Renal cortical epithelial cell (primary cell): ENCODE measurements around the gene DBNDD1. TPM values are rescaled to one million over a fixed set of nuclear protein-coding genes. Genes with fewer than 3 reads are reported as not detected.

ENCODE experiments used
- DNase-seq: peaks from one replicate; pipeline ENCODE4 v3.0.0-alpha.2; 2011; ENCODE audit warnings: low read depth
- total RNA-seq: library from RNA; depleted of rRNA; stranded (reverse); fragments of >200 nt; gene quantifications from 2 replicates; pipeline ENCODE4 v1.2.3, GENCODE V29; 2014

DBNDD1 gene
- total RNA-seq, 1 donor from 2014 or later: 24.2 TPM

GRCh38 chr16:90035902-90036301 lies 16.6 kb upstream of the DBNDD1 start:
- DNase-seq: no peak

DNA sequence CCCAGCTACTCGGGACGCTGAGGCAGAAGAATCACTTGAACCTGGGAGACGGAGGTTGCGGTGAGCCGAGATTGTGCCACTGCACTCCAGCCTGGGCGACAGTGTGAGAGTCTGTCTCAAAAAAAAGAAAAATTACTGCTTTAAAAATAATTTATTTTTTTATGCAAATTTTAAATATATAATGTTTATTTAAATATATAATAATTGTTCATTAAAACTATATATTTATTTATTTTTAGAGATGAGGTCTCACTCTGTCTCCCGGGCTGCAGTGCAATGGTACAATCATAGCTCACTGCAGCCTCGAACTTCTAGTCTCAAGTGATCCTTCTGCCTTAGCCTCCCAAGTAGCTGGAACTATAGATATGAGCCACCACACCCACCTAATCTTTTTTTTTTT lies 15.2 kb upstream of the DBNDD1 start:
- DNase-seq: no peak

GRCh38 chr16:90033387-90033786 lies 14.1 kb upstream of the DBNDD1 start:
- no peak for DNase-seq

DNA sequence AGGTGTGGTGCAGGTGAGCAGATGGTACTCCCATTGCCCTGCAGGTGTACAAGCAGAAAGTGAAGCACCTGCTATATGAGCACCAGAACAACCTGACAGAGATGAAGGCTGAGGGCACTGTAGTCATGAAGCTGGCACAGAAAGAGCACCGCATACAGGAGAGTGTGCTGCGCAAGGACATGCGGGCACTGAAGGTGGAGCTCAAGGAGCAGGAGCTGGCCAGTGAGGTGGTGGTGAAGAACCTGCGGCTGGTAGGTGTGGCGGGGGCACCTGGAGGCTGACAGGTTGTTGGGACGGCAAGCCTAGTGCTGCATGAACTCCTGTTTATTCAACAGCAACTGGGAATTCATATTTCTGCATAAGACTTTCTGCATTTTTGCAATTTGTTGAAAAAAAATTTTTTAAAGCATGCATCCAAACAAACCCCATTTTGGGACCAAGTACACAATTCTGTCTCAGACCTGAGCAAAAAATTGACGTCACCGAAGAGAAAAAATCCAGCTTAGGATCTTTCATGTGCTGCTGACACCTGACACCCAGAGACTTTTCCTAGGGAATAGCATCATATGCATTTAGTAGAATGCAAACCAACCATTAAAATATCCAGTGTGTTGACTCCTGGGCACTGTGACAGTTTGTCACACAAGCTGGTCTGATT lies 13.5 kb upstream of the DBNDD1 start:
- no peak for DNase-seq

DNA sequence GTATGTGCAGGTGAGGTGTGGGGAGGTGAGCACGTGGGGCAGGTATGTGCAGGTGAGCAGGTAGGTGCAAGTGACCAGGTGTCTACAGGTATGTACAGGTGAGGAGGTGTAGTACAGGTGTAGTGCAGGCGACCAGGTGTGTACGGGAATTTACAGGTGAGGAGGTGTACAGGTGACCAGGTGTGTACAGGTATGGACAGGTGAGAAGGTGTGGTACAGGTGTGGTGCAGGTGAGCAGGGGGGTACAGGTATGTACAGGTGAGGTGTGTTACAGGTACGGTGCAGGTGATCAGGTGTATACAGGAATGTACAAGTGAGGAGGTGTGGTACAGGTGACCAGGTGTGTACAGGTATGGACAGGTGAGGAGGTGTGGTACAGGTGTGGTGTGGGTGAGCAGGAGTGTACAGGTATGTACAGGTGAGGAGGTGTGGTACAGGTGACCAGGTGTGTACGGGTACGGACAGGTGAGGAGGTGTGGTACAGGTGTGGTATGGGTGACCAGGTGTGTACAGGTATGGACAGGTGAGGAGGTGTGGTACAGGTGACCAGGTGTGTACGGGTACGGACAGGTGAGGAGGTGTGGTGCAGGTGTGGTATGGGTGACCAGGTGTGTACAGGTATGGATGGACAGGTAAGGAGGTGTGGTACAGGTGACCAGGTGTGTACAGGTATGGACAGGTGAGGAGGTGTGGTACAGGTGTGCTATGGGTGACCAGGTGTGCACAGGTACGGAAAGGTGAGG lies 12.8 kb upstream of the DBNDD1 start:
- no peak for DNase-seq

DNA sequence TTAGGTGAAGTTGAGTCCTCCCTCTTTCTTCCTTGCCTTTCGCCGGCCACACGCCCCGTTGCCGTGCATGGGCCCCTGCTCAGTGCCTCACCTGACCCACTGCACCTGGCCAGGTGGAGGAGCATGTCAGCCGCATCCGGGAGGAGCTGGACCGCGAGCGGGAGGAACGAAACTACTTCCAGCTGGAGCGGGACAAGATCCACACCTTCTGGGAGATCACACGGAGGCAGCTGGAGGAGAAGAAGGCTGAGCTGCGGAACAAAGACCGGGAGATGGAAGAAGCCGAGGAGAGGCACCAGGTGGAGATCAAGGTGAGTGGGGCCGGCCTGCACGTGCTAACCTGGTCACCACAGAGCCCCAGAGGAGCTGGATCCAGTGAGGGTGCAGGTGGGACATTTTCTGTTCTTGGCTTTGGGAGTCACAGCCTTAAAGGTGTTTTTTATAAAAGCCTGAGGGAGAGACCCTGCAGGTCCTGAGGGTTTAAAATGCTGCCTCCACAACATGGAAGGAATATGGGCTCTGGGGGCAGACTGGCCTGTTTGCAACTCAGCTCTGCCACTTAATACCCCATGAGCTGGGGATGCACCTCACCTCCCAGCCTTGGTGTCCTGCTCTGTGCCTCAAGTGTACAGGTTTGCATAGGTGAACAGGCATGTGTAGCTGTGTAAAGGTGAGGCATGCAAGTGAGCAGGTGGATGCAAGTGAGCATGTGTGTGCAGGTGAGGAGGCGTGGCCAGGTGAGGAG lies 12.1 kb upstream of the DBNDD1 start:
- DNase-seq: no peak

DNA sequence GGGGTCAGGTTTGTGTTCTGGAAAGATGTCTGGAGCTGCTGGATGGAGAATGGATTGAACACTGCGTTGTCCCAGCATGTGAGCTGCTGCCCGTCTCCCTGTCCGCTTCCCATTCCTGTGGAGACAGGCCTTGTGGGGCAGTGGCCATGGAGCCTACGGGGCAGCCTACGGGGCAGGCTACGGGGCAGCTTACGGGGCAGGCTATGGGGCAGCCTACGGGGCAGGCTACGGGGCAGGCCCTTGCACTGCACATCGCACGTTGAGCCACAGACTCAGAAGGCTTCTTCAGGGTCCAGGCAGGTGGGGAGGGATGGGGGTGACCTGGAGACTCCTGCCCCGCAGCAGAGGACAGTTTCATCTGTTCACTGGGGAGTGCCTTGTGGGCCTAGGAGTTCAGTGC lies 9.7 kb upstream of the DBNDD1 start:
- DNase-seq: no peak

DNA sequence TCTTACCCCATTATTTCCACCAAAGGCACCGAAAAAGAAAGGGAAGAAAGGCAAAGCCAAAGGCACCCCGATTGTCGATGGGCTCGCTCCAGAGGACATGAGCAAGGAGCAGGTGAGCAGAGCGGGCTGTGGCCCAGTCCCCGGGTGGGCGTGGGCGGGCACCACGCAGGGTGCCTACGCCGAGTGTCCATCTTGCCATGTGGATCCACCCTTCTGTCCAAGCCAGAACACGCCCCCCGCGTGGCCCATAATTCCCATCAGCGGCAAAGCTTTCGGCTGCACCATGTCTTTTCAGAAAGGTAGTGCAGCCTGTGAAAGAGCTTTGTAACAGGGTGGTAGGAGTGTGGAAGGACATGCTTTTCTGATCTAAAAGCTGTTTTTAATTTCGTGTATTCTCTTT lies 8.4 kb upstream of the DBNDD1 start:
- DNase-seq: no peak

DNA sequence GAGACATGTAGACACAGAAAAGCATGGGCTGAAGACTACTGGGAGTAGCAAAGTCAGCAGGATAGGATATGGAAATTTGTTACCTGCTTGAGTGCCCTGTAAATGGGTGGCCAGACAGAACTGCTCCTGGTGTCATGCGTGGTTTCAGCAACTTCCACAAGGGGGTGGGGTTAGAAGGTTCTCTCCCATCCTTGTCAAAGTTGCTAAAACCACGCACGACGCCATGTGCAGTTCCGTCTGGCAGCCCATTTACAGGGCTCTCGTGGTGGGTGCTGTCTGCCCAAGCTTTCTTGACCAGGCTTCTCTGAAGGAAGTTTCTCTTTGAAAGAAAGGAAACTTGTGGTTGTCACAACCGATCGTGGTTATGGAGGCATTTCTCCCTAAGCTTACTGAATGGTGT lies 6.9 kb upstream of the DBNDD1 start:
- no peak for DNase-seq

DNA sequence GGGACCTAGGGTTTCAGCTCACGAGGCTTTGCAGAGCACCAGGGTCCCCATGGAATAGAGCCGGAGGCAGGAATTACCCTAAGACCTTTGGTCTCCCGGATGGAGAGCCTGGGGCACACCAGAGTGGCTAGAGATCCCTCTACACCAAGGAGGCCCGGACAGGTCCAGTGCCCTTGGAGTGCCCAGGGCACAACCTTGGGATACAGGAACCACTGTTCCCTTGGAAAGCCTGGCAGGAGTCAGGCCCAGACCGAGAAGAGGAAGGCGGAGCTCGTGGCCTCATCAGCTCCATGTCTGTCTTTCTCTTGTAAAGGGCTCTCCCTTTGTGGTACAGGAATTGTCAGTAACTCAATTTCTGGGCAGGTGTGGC lies 3.8 kb upstream of the DBNDD1 start:
- DNase-seq: no peak

- DNase-seq: peak; percentile 69
Observed at GRCh38 chr16:90022209-90023077, 3.2 kb upstream of the DBNDD1 start.

- peak; percentile 31 for DNase-seq
Observed at GRCh38 chr16:90020838-90021382, 1.7 kb upstream of the DBNDD1 start.

- DNase-seq: no peak
Observed at GRCh38 chr16:90020260-90020837, 1.1 kb upstream of the DBNDD1 start.

DNA sequence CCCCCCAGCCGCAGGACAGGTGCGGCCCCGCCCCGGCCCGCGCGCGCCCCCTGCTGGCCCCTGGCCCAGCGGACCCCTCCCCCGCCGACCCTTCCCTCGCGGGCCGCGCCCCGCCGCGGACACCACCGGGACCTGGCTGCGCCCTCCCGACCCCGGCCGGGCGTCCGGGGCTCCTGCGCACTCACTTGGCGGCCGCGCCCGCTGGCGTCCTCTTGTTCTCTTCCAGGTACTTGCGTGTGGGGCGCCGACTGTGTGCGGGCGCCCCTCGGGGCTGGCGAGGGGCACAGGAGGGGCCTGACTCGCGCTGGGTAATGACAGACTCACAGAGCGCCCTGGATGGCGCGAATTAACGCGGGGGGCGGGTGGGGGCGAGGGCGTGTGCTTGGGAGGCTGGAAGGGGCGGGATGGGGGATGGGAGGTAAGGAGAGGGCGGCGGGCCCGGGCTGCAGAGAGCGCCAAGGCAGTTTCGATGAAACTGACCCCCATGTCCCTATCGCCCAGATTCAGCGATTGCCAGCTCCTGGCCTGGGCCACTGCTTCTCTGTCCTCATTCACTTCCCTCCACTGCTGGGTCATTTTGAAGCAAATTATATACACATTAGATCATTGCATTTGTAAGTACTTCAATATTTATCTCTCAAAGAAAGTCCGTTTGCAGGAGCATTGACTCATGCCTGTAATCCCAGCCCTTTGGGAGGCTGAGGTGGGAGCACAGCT lies 445 bp upstream of the DBNDD1 start:
- peak; percentile 40 for DNase-seq

- no peak for DNase-seq
Observed at GRCh38 chr16:90018297-90018651, 982 bp downstream of the DBNDD1 start.

DNA sequence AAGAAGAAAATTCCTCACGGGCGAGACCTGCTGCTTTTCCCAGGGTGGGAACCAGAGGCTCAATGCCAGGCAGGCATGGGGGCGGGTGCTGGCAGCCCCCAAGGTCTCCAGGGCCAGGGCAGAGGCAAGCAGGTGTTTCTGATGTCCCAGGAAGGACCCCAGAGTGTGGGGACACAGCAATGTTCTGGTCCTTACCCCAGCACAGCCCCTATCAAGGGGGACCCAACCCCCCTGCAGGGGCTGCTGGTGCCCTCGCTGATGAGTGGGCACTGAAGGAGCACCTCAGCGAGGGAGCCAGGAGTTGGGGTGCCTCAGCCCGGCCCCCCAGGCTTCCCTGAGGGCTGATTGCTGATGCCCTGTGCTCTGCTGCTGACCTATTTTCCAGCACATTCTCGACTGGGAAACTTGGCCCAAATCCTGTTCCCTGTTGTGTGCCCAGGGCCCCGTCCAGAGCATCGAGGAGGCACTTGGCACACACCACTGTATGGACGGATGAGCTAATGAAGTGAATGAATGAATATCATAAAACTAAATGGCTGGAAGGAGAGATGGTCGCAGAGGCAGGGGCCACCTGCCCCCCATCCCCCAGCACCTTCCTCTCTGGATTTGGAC lies 2.8 kb downstream of the DBNDD1 start:
- DNase-seq: no peak

DNA sequence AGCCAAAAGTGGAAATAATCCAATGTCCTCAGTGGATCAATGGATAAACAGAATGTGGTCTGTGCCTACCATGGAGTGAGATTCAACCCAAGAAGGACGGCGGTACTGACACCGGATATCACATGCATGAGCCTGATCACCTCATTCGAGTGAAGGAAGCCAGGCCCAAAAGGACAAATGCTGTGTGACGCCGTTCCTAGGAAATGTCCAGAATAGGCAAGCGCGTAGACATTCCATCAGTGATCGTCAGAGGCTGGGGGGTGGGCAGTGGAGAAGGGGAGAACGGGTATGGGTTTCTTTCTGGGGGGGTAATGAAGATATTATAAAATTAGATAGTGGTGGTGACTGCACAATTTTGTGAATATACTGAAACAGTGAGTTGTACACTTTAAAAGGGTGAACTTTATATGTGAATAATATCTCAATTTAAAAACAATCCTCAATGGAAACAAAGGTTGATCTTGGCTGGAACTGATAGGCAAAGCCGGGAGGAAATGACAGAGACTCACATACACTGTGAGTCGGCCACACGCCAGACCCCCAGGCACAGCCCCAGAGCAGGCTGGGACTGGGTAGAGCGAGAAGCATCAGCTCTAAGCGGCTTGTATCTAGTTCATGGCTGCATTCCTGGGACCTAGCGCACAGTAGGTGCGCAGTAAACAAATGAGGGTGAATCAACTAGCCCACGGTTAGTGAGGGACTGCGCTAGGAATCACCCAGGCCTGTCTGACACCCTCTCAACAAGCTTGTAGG lies 3.5 kb downstream of the DBNDD1 start:
- DNase-seq: no peak

GRCh38 chr16:90012991-90013745 lies 6.1 kb downstream of the DBNDD1 start:
- DNase-seq: peak; percentile 13
